ENCODE measurements around the gene ERI3. TPM values are rescaled to one million over a fixed set of nuclear protein-coding genes. Genes with fewer than 3 reads are reported as not detected.

ERI3 gene
- polyA plus RNA-seq, 3 donors, result 26.4 to 35.0 (median 26.6) TPM

GRCh38 chr1:44275296-44275962, 79.6 kb downstream of the ERI3 start:
- Histone ChIP-seq H3K27ac (ENCODE audit: low read depth in 1 of 2, low read length in 2 of 2) (no peak overlapping the region), H3K27me3 (ENCODE audit: control insufficient read depth in 2 of 2, insufficient read depth in 2 of 2, low read length in 2 of 2) (no peaks in the 10 kb centered on the region), H3K9ac (ENCODE audit: insufficient read depth, low read length, poor library complexity, severe bottlenecking) (no peak overlapping the region), H4K20me1 (ENCODE audit: insufficient read depth, low read length) (no peaks in the 10 kb centered on the region), H3K9me3 (replicated peaks in 1 of 2; ENCODE audit: control insufficient read depth in 1 of 2, insufficient read depth in 1 of 2, low read length in 2 of 2) (no peaks in the 10 kb centered on the region), H3K36me3 (replicated peaks in 1 of 2; ENCODE audit: control insufficient read depth in 1 of 2, insufficient read depth in 2 of 2, low read length in 2 of 2) (no peaks in the 10 kb centered on the region), H2AFZ (ENCODE audit: insufficient read depth, low read depth, low read length, poor library complexity, severe bottlenecking) (no peak overlapping the region), H3K79me2 (ENCODE audit: insufficient read depth, low read length) (no peaks in the 10 kb centered on the region), H3K4me2 (replicated peaks; ENCODE audit: extremely low read depth, low read length, poor library complexity, severe bottlenecking) (no peak overlapping the region), H3K4me1 (ENCODE audit: control insufficient read depth in 1 of 2, insufficient read depth in 2 of 2, low read length in 2 of 2) (peaks cover 7 to 23% of the 10 kb centered on the region in 2 donors), H3K4me3 (replicated peaks in 1 of 3; ENCODE audit: low read depth in 2 of 3, low read length in 3 of 3) (no peak overlapping the region)
- H3K27ac Mint-ChIP-seq, result no peak overlapping the region
- no peak for TF ChIP-seq CTCF (IDR thresholded peaks at IDR 0.05)
- intact Hi-C loops (cut with micrococcal nuclease), result no loop called here
- WGBS (ENCODE audit: insufficient coverage), result 91% methylated on average over 5 of the region's 6 CpGs
- peaks cover 8% of the 10 kb centered on the region for H3K4me1 Mint-ChIP-seq
- H3K36me3 Mint-ChIP-seq, result peaks cover 9 to 11% of the 10 kb centered on the region in 2 donors
- DNase-seq, result no peak
- peaks cover 0 to 2% (median 0%) of the 10 kb centered on the region in 3 donors for H3K27me3 Mint-ChIP-seq (ENCODE audit: low read depth in 3 of 3)
- H3K9me3 Mint-ChIP-seq, result peaks cover 0 to 3% (median 0%) of the 10 kb centered on the region in 7 donors
- H3K4me3 Mint-ChIP-seq, result no peak overlapping the region

GRCh38 chr1:44273560-44274350, 81.3 kb downstream of the ERI3 start:
- Mint-ChIP-seq H3K9me3 (peaks cover 0 to 3% (median 0%) of the 10 kb centered on the region in 7 donors), H3K27ac (peak overlapping the region in 2 of 7 donors; percentile 9 to 47), H3K4me1 (peaks cover 11% of the 10 kb centered on the region), H3K36me3 (peaks cover 7 to 14% of the 10 kb centered on the region in 2 donors), H3K4me3 (no peak overlapping the region), H3K27me3 (ENCODE audit: low read depth in 3 of 3) (peaks cover 0 to 2% (median 0%) of the 10 kb centered on the region in 3 donors)
- Histone ChIP-seq H2AFZ (ENCODE audit: insufficient read depth, low read depth, low read length, poor library complexity, severe bottlenecking) (no peak overlapping the region), H3K9ac (ENCODE audit: insufficient read depth, low read length, poor library complexity, severe bottlenecking) (no peak overlapping the region), H3K4me2 (replicated peaks; ENCODE audit: extremely low read depth, low read length, poor library complexity, severe bottlenecking) (no peak overlapping the region), H3K4me3 (replicated peaks in 1 of 3; ENCODE audit: low read depth in 2 of 3, low read length in 3 of 3) (no peak overlapping the region), H3K4me1 (ENCODE audit: control insufficient read depth in 1 of 2, insufficient read depth in 2 of 2, low read length in 2 of 2) (peaks cover 7 to 23% of the 10 kb centered on the region in 2 donors), H3K9me3 (replicated peaks in 1 of 2; ENCODE audit: control insufficient read depth in 1 of 2, insufficient read depth in 1 of 2, low read length in 2 of 2) (no peaks in the 10 kb centered on the region), H3K27ac (ENCODE audit: low read depth in 1 of 2, low read length in 2 of 2) (no peak overlapping the region), H4K20me1 (ENCODE audit: insufficient read depth, low read length) (no peaks in the 10 kb centered on the region), H3K27me3 (ENCODE audit: control insufficient read depth in 2 of 2, insufficient read depth in 2 of 2, low read length in 2 of 2) (no peaks in the 10 kb centered on the region), H3K36me3 (replicated peaks in 1 of 2; ENCODE audit: control insufficient read depth in 1 of 2, insufficient read depth in 2 of 2, low read length in 2 of 2) (no peaks in the 10 kb centered on the region), H3K79me2 (ENCODE audit: insufficient read depth, low read length) (no peaks in the 10 kb centered on the region)
- intact Hi-C loops (cut with micrococcal nuclease), result no loop called here
- TF ChIP-seq CTCF (IDR thresholded peaks at IDR 0.05), result no peak
- no peak for DNase-seq
- 100% methylated on average over 1 of the region's 6 CpGs for WGBS (ENCODE audit: insufficient coverage)
